Adrenal gland (tissue), 5 donors: ENCODE data around the gene IPO11.
"Not testable (repeated sequence)": the region's sequence is repeated elsewhere in the genome, so short reads cannot be mapped to it uniquely, and the experiment has no call there.

Experiments used
- CTCF ChIP-seq, 6 experiments: fragments of 450-650 bp in 4 of 6; fragments of 200-600 bp in 2 of 6; sonication (generic) in 1 of 6; IDR thresholded peaks; 1 replicate in 5 of 6; 2 replicates in 1 of 6; pipeline versions ENCODE4 v1.5.1 to v1.8.0; 2016 to 2021; ENCODE audit warnings: antibody characterized with exemption in 6 of 6, mild to moderate bottlenecking in 2 of 6, moderate library complexity in 1 of 6
- POLR2A ChIP-seq, 2 donors: fragments of 450-650 bp; IDR thresholded peaks; one replicate each; pipeline ENCODE4 v1.6.1; 2017; ENCODE audit warnings: antibody characterized with exemption in 2 of 2, mild to moderate bottlenecking in 2 of 2, moderate library complexity in 1 of 2
- donor health status: DM: no; HTN: no; CAD: no.

GRCh38 chr5:62565740-62566139 is 153.2 kb downstream of the IPO11 start:
- TF ChIP-seq CTCF, POLR2A (IDR thresholded peaks at IDR 0.05): not testable (repeated sequence)
